Activated T-cell treated with anti-CD3 and anti-CD28 coated beads, Interleukin-2, amount 50 U/mL, for 48 hours (primary cell): ENCODE results near the gene ARPP19.
"Not testable (repeated sequence)": the region's sequence is repeated elsewhere in the genome, so short reads cannot be mapped to it uniquely, and the experiment has no call there.

Experiments used
- DNase-seq, 2 experiments: peaks; one replicate each; pipeline ENCODE4 v3.0.0-alpha.2; 2020

ARPP19 gene

DNA sequence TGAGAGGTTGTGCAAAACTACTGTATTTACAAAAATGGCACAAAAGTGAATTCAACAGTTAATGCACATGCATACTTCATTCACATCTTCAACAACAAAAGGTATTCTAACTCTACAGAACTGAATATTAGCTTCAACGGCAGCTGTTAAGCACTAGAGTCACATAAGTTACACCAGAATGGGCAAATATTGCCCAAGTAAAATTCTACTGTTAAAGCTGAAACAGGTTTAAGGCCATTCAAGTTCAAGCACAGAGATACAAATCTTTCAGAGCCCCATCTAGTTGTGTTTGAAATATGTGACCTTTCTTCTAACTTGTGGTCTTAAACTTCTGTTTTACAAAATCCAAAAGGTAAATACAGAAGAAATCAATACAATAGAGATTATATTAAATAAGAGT, 17.6 kb downstream of the ARPP19 start:
- not testable (repeated sequence) for DNase-seq

DNA sequence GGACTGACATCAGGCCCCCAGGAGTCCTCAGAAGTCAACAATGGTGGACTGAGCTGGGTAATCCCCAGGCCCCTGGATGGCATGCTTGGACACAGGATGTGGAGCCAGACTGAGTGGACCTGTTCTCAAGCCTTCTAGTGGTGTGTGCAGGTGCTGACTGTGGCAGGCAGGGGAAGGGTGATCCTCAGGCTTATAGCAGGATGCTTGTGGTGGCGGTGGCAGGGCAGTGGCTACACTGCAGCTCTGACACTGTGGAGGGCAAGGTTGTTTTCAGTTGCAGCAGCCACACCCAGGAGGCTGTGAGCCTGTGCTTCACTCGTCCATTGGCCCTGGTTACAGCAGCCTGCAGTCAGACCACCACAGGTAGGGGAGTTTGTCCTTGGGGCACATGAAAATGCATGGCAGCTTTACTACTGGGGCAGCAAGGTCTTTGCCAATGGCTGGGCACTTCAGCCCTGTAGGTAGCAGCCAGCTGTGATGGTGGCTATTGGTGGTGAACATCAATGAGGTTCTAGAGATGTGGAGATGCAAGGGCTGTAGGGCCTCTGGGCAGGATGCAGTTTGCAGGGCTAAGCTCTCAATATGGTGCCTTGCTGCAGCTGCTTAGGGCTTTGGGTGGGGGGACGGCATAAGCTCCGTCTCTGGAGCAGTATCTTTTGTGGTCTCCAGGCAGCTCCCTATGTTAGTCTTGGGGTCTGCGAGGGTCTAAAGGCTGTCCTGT, 22.6 kb downstream of the ARPP19 start:
- DNase-seq = no peak

DNA sequence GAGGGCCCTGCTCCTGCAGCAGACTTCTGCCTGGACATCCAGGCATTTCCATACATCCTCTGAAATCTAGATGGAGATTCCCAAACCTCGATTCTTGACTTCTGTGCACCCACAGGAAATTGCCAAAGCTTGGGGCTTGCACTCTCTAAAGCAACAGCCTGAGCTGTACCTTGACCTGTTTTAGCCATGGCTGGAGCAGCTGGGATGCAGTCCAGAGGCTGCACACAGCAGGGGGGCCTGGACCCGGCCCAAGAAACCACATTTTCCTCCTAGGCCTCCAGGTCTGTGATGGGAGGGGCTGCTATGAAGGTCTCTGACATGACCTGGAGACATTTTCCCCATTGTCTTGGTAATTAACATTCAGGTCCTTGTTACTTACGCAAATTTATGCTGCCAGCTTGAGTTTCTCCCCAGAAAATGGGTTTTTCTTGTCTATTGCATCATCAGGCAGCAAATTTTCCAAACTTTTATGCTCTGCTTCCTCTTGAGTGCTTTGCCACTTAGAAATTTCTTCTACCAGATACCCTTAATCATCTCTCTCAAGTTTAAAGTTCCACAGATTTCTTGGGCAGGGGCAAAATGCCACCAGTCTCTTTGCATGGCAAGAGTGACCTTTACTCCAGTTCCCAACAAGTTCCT, 28.3 kb downstream of the ARPP19 start:
- DNase-seq = no peak

DNA sequence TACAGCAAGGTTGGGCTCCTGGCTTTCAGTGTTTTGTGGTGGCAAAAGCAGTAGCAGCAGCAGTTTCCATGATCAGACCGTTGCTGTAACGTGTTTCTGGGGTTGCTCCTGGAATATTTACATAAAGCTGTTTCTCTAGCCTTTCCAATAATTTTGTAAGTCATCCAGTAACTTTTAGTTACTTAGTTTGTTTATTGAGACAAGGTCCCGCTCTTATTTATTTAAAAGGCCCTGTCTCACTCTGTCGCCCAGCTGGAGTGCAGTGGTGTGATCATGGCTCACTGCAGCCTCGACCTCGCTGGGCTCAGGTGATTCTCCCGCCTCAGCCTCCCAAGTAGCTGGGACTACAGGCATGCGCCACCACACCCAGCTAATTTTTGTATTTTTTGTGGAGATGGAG, 31.4 kb downstream of the ARPP19 start:
- no peak for DNase-seq

- no peak for DNase-seq
Observed at GRCh38 chr15:52532427-52532826, 36.4 kb downstream of the ARPP19 start.

DNA sequence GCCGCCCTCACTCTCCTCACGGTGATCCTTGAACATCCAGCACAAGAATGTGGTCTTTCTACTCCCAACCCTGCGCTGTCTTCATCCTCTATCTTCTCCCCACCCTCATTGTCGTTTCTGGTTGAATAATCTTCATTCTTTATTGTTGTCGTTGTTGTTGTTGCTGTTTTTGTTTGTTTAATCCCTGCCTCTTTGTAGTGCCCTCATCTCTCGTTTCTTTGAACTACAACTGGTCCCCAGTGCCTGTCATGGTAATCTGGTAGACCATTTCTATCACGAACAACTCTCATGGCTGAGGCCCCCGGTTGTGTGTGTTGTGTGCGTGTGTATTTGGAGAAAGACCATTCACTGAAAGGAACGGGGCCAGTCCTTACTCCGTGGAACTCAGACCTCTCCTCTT, 38.9 kb downstream of the ARPP19 start:
- no peak for DNase-seq

DNA sequence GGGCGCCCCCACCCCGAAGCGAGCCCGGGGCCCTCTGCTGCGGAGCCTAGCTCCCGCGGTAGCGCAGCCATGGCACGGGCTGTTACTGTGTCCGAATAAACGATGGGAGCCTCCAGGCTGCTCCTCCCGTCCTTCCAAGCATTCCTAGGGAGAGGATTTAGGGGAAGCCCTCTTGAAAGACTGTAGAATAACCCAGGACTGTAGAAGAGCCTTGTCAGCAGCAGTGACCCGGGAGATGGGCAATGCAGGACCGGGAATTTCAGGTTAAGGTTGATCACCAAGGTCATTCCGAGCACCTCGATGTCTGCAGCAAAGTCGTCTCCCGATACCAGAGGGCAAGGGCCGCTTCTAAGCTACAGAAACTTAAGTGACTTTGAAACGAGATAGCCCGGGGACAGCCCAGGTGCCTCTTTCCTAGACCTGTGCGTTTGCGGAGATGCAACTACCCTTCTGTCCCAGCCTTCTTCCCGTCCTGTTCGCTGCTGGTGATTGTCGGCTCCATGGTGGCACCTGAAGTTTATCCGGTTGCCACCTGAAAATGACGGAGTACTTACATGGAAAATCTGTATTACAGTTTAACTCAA, 39.4 kb downstream of the ARPP19 start:
- peak; percentile 43 to 50 for DNase-seq

DNA sequence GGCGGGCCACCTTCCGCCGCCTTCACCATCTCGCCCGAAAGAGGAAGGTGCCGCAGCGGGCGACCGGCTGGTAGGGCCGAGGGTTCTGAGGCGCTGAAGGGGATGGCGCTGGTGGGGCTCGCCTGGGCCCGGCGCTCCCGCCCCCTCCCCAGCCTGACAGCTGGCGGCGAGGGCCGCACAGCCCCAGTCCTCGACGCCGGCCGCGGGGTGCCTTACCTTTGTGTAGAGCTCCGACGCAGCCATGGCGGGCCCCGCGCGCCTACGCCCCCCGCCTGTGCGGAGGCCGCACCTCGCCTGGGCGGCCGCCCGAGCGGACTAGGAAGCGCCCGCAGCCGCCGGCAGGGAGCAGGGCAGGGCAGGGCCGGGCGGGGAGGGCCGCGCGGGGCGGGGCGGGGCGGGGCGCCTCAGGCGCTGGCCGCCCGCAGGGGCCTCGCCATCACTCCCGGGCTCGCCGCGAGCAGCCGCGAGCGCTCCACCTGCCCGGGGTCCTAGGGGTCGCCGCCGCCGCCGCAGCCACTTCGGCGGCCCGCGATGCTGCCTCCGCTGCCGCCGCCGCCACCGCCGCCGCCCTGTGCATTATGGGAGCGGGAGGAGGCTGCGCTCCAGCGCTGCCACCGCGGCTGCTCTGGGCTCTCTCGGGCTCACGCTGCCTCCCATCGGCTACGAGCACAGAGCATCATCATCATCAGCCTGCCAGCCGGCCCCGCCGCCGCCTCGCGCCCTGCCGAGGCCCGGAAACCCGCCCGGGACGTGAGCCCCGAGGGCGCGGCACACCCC, 40.1 kb downstream of the ARPP19 start, which contains the start of gene MYO5A:
TSS of gene MYO5A (minus strand) at position 317 of the 777 bp plus-strand sequence. CDS start at position 243, 74 bp downstream.
- DNase-seq = peak; percentile 81 to 86

DNA sequence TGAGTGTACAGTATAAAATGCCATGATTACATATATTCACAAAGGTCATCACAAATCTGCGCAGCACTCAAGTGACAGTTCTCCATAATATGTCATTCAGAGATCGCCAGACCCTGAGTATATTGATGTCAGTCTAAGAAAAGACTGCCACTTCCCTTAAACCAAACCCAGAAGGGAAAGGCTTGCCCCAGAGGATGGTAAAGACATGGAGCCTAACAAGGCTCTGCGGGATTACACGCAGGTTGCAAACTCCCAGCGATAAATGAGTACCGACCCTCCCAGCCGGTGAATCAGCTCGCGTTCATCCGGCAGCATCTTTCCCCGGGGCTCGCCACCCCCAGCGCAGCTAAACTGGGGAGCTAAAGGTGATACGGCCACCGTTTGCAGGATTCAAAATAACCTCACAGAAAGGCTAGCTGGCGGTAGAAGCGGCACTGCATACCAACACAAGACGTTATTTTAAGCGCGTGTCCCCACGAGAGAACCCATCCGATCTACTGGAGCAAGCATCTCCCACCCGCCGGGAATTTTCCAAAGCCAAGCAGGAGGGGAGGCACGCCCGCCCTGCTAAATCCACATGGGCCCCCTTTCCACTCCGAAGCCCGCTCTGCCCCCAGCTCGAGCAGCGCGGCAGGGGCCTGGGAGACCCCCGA, 40.8 kb downstream of the ARPP19 start:
- peak; percentile 70 to 72 for DNase-seq

DNA sequence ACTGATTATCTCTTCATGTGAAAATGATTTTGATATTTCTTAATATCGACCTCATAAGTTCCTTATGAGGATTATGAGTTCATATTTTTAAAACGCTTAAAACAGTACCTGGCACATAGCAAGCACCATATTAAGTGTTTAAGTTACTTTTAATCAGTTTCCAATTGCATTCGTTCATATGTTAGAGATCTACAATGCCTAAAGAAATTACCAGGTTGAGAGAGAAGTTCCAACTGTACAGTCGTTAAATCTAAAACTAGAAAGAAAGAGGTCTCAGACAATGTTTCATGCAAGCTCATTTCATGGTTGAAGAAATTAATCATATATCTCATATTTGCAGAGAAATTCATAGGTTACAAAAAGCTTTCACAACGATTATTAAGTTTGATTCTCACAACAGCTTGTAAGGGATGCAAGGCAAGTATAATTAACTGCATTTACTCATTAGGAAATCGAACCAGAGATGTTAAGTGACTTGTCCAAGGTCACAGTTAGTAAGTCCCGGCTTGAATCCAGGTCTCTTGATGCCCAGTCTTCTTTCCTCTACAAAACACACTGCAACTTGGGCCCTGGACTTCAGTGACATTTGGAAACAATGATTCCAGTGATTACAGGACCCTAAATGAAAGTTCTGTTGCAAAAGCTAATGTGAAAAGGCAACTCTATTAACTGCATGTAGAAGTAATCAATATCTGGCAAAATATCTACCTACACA, 41.5 kb downstream of the ARPP19 start:
- DNase-seq = no peak

GRCh38 chr15:52524223-52525136, 44.4 kb downstream of the ARPP19 start:
- DNase-seq = no peak

- DNase-seq = no peak
Observed at GRCh38 chr15:52523647-52524046, 45.2 kb downstream of the ARPP19 start.

GRCh38 chr15:52523192-52523591, 45.6 kb downstream of the ARPP19 start:
- DNase-seq = no peak

- no peak for DNase-seq
Observed at GRCh38 chr15:52521682-52522081, 47.1 kb downstream of the ARPP19 start.

GRCh38 chr15:52520421-52520820, 48.4 kb downstream of the ARPP19 start:
- no peak for DNase-seq

- no peak for DNase-seq
Observed at GRCh38 chr15:52518487-52519371, 50.1 kb downstream of the ARPP19 start.

- no peak for DNase-seq
Observed at GRCh38 chr15:52517014-52517413, 51.8 kb downstream of the ARPP19 start.

DNA sequence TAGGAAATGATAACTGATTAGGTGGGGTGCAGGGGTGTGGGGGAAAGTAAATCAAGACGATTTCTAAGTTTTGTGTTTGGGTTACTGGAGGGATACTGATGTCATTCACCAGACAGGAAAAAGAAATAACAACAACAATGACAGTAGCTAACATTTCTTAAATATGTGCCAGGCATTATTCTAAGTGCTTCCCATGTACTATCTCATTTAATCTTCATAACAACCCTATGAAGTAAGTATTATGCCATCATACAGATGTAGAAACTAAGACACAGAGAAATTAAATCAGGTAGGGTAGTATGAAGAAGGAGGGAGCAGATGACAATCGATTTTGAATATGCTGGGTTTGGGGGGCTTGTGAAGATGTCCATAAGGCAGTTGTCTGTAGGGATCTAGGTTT, 53.5 kb downstream of the ARPP19 start:
- no peak for DNase-seq

- DNase-seq = no peak
Observed at GRCh38 chr15:52514482-52514881, 54.3 kb downstream of the ARPP19 start.

DNA sequence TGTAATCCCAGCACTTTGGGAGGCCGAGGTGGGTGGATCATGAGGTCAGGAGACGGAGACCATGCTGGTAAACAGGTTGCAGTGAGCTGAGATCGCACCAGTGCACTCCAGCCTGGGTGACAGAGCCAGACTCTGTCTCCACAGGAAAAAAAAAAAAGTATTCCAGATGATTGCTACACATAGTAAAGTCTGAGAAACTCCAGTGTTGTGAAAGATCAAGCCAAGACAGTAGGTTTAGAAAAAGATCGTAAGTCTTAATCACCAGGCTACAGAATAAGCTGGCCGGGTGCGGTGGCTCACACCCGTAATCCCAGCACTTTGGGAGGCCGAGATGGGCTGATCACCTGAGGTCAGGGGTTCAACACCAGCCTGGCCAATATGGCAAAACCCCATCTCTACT, 56.0 kb downstream of the ARPP19 start:
- DNase-seq = not testable (repeated sequence)
